ENCODE results near the gene ZNF460. TPM values are rescaled to one million over a fixed set of nuclear protein-coding genes. Genes with fewer than 3 reads are reported as not detected.

Gene ZNF460
- total and polyA plus RNA-seq, 2 donors (not counting 1 experiment from before 2014, with no cell fraction given), result 13.1 to 78.1 TPM

DNA sequence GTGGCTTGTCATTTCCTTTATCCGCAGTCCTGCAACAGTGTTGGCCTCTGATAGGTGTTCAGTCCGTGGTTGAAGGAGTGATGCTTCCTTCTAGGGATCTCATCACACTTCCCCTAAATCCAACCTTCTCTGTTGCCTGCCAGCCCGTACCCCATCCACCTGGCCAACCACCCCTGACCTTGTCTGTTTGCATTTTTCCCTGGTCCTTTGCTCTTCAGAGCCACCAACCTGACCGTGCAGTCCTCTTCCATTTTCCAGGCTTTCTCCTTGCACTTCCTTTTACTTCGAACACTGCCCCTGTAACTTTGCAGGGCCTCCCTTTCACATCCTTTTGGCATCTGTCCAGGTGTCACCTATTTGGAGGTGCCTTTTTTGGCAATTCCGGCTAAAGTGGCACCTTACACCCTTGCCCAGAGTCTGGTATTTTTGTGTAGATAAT lies 696 bp downstream of the ZNF460 start:
- H3K4me1 ChIP-seq (ENCODE audit: control insufficient read depth, extremely low read depth, insufficient read depth, low read length), result peaks cover 6% of the 10 kb centered on the region
- H3K27ac ChIP-seq (ENCODE audit: insufficient read depth, low read length), result peak overlapping the region; percentile 99
- peak overlapping the region; percentile 96 for H3K9ac ChIP-seq (ENCODE audit: insufficient read depth, low read length)
- no peaks in the 10 kb centered on the region for H3K9me3 ChIP-seq (ENCODE audit: control insufficient read depth, insufficient read depth, low read depth, low read length)
- H3K4me3 ChIP-seq (replicated peaks in 1 of 4; ENCODE audit: control extremely low read depth in 1 of 4, insufficient read depth in 1 of 4, low read depth in 3 of 4, low read length in 4 of 4), result peak overlapping the region; percentile 72 to 98 (median 93)
- H4K20me1 ChIP-seq (ENCODE audit: control insufficient read depth, extremely low read depth, insufficient read depth, low read length), result no peaks in the 10 kb centered on the region
- no peaks in the 10 kb centered on the region for H3K27me3 ChIP-seq (ENCODE audit: control insufficient read depth, insufficient read depth, low read length)
- TF ChIP-seq, protein P1, sequence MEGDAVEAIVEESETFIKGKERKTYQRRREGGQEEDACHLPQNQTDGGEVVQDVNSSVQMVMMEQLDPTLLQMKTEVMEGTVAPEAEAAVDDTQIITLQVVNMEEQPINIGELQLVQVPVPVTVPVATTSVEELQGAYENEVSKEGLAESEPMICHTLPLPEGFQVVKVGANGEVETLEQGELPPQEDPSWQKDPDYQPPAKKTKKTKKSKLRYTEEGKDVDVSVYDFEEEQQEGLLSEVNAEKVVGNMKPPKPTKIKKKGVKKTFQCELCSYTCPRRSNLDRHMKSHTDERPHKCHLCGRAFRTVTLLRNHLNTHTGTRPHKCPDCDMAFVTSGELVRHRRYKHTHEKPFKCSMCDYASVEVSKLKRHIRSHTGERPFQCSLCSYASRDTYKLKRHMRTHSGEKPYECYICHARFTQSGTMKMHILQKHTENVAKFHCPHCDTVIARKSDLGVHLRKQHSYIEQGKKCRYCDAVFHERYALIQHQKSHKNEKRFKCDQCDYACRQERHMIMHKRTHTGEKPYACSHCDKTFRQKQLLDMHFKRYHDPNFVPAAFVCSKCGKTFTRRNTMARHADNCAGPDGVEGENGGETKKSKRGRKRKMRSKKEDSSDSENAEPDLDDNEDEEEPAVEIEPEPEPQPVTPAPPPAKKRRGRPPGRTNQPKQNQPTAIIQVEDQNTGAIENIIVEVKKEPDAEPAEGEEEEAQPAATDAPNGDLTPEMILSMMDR (conservative IDR thresholded peaks at IDR 0.05 in 1 of 2, IDR thresholded peaks at IDR 0.05 in 1 of 2; ENCODE audit: low read depth in 1 of 2, low read length in 2 of 2), result no peak
- no peak for TF ChIP-seq EZH2 (IDR thresholded peaks at IDR 0.05; ENCODE audit: low read length, missing control alignments)
- no peak overlapping the region for H2AFZ ChIP-seq (ENCODE audit: low read length)
- H3K4me2 ChIP-seq (ENCODE audit: extremely low read depth, insufficient read depth, low read length), result peak overlapping the region; percentile 99
- H3K79me2 ChIP-seq (ENCODE audit: control insufficient read depth, insufficient read depth, low read length), result peaks cover 55% of the 10 kb centered on the region
- DNase-seq (ENCODE audit: low read depth in 2 of 2), result peak; percentile 9 to 15
- H3K36me3 ChIP-seq (ENCODE audit: control insufficient read depth, insufficient read depth, low read length), result peaks cover 9% of the 10 kb centered on the region

DNA sequence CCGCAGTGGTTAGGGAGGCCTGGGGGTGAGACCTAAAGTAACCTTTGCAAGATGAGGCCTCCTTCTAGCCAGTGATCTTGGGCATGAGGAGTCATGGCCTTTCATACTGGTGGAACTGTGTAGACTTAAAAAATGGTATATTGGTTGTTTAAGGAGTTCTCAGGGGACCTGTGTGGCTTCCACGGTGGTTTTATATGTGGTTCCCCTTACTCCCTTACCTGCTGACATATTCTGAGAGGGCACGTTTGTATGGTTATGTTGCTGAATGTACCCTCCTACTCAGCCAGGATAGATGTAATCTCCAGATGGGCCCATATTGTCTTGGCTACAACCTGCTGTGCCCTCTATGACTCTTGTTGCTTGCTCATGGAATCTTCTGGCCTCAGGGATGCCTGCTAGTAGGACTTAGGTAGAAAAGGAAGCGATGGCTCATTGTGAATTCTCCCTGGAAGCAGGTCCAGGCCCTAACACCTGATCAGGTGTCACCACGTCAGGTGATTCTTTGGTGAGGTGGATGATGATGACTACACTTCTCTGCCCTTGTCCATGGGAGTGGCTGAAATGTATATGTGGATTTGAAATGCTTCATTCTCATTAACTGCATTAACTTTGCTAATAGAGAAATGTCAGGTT lies 1.8 kb downstream of the ZNF460 start:
- Histone ChIP-seq H3K27ac (ENCODE audit: insufficient read depth, low read length) (no peak overlapping the region), H3K36me3 (ENCODE audit: control insufficient read depth, insufficient read depth, low read length) (peaks cover 12% of the 10 kb centered on the region), H3K9ac (ENCODE audit: insufficient read depth, low read length) (no peak overlapping the region), H4K20me1 (ENCODE audit: control insufficient read depth, extremely low read depth, insufficient read depth, low read length) (no peaks in the 10 kb centered on the region), H3K79me2 (ENCODE audit: control insufficient read depth, insufficient read depth, low read length) (peaks cover 63% of the 10 kb centered on the region), H3K4me3 (replicated peaks in 1 of 4; ENCODE audit: control extremely low read depth in 1 of 4, insufficient read depth in 1 of 4, low read depth in 3 of 4, low read length in 4 of 4) (peak overlapping the region; percentile 24 to 98 (median 84)), H3K27me3 (ENCODE audit: control insufficient read depth, insufficient read depth, low read length) (no peaks in the 10 kb centered on the region), H3K4me2 (ENCODE audit: extremely low read depth, insufficient read depth, low read length) (peak overlapping the region; percentile 72), H3K9me3 (ENCODE audit: control insufficient read depth, insufficient read depth, low read depth, low read length) (no peaks in the 10 kb centered on the region), H3K4me1 (ENCODE audit: control insufficient read depth, extremely low read depth, insufficient read depth, low read length) (peaks cover 6% of the 10 kb centered on the region), H2AFZ (ENCODE audit: low read length) (no peak overlapping the region)
- DNase-seq (ENCODE audit: low read depth in 2 of 2), result no peak
- no peak for TF ChIP-seq EZH2 (IDR thresholded peaks at IDR 0.05; ENCODE audit: low read length, missing control alignments)
- TF ChIP-seq, protein P1 (conservative IDR thresholded peaks at IDR 0.05 in 1 of 2, IDR thresholded peaks at IDR 0.05 in 1 of 2; ENCODE audit: low read depth in 1 of 2, low read length in 2 of 2), result no peak

DNA sequence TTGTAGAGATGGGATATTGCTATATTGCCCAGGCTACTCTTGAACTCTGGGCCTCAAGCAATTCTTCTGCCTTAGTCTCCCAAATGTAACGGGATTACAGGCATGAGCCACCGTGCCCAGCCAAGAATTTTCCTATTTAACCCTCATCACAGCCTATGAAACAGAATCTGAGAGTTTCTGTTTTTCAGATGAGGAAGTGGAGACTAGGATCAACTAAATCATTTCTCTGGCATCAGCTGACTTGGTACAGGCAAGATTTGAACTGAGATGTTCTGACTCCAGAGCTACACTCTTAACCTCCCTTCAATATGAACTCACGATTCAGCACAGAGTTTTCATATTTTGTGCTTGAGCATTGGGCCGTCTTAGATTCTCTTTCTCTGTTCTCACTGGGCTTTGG lies 8.1 kb downstream of the ZNF460 start:
- TF ChIP-seq, protein P1 (conservative IDR thresholded peaks at IDR 0.05 in 1 of 2, IDR thresholded peaks at IDR 0.05 in 1 of 2; ENCODE audit: low read depth in 1 of 2, low read length in 2 of 2), result no peak
- TF ChIP-seq EZH2 (IDR thresholded peaks at IDR 0.05; ENCODE audit: low read length, missing control alignments), result no peak
- no peak overlapping the region for H3K4me2 ChIP-seq (ENCODE audit: extremely low read depth, insufficient read depth, low read length)
- DNase-seq (ENCODE audit: low read depth in 2 of 2), result no peak
- peaks cover 3% of the 10 kb centered on the region for H3K4me1 ChIP-seq (ENCODE audit: control insufficient read depth, extremely low read depth, insufficient read depth, low read length)
- no peak overlapping the region for H3K4me3 ChIP-seq (replicated peaks in 1 of 4; ENCODE audit: control extremely low read depth in 1 of 4, insufficient read depth in 1 of 4, low read depth in 3 of 4, low read length in 4 of 4)
- H3K9me3 ChIP-seq (ENCODE audit: control insufficient read depth, insufficient read depth, low read depth, low read length), result peaks cover 6% of the 10 kb centered on the region
- peaks cover 39% of the 10 kb centered on the region for H3K36me3 ChIP-seq (ENCODE audit: control insufficient read depth, insufficient read depth, low read length)
- peaks cover 74% of the 10 kb centered on the region for H3K79me2 ChIP-seq (ENCODE audit: control insufficient read depth, insufficient read depth, low read length)
- H4K20me1 ChIP-seq (ENCODE audit: control insufficient read depth, extremely low read depth, insufficient read depth, low read length), result no peaks in the 10 kb centered on the region
- H3K27me3 ChIP-seq (ENCODE audit: control insufficient read depth, insufficient read depth, low read length), result no peaks in the 10 kb centered on the region
- no peak overlapping the region for H3K9ac ChIP-seq (ENCODE audit: insufficient read depth, low read length)
- H2AFZ ChIP-seq (ENCODE audit: low read length), result no peak overlapping the region
- no peak overlapping the region for H3K27ac ChIP-seq (ENCODE audit: insufficient read depth, low read length)

Data from fibroblast of lung (primary cell).